GM12878 (cell line): ENCODE results near the gene RFXAP.

ENCODE experiments used
- CHD1 ChIP-seq: IDR thresholded peaks from 2 replicates; pipeline ENCODE4 v1.6.1; 2012; ENCODE audit warnings: low read depth, low read length, improper control_type of control experiment
- CREM ChIP-seq: IDR thresholded peaks from 2 replicates; pipeline ENCODE4 v1.6.1; 2014; ENCODE audit warnings: antibody characterized with exemption, low read depth
- EGR1 ChIP-seq, 2 experiments: IDR thresholded peaks; 1 replicate in 1 of 2; 2 replicates in 1 of 2; pipeline ENCODE4 v1.6.1; 2011 to 2012; ENCODE audit warnings: low read depth in 2 of 2, low read length in 2 of 2, borderline replicate concordance in 1 of 2, mild to moderate bottlenecking in 1 of 2, moderate library complexity in 1 of 2
- FOXM1 ChIP-seq: IDR thresholded peaks from 2 replicates; pipeline ENCODE4 v1.6.1; 2012; ENCODE audit warnings: low read depth, mild to moderate bottlenecking, inconsistent platforms, low read length, moderate library complexity
- GABPA ChIP-seq: IDR thresholded peaks from 2 replicates; pipeline ENCODE4 v1.6.1; 2014; ENCODE audit warnings: antibody characterized with exemption, low read depth, mild to moderate bottlenecking, inconsistent platforms
- HDAC6 ChIP-seq: fragments of 200-600 bp; sonication (generic); IDR thresholded peaks from one replicate; pipeline ENCODE4 v1.8.0; 2017; ENCODE audit warnings: antibody characterized with exemption; ENCODE audit not compliant: unreplicated experiment
- POLR2A ChIP-seq: IDR thresholded peaks from 2 replicates; pipeline ENCODE4 v1.6.1; 2011; ENCODE audit warnings: low read depth, mild to moderate bottlenecking, low read length
- POLR2AphosphoS5 ChIP-seq: IDR thresholded peaks from 2 replicates; pipeline ENCODE4 v1.6.1; 2011; ENCODE audit warnings: mild to moderate bottlenecking, low read length, inconsistent platforms
- RAD21 ChIP-seq: IDR thresholded peaks from 2 replicates; pipeline ENCODE4 v1.6.1; 2011; ENCODE audit warnings: mild to moderate bottlenecking, low read depth, low read length, moderate library complexity; ENCODE audit not compliant: insufficient read depth
- TAF1 ChIP-seq: IDR thresholded peaks from 2 replicates; pipeline ENCODE4 v1.6.1; 2011; ENCODE audit warnings: mild to moderate bottlenecking, low read depth, low read length, borderline replicate concordance
- ZBTB33 ChIP-seq: fragments of 450-650 bp; IDR thresholded peaks from 2 replicates; pipeline ENCODE4 v1.6.1; 2017; ENCODE audit warnings: mild to moderate bottlenecking
- ZBTB40 ChIP-seq: fragments of 450-650 bp; IDR thresholded peaks from 2 replicates; pipeline ENCODE4 v1.6.1; 2016; ENCODE audit warnings: mild to moderate bottlenecking, moderate library complexity, borderline replicate concordance
- TF ChIP-seq, protein P1 (sequence below): fragments of 450-650 bp; IDR thresholded peaks from 2 replicates; pipeline ENCODE4 v1.6.1; 2016; ENCODE audit warnings: mild to moderate bottlenecking

GRCh38 chr13:36829753-36830152 is 10.7 kb downstream of the RFXAP start:
- no peak for TF ChIP-seq GABPA
- TF ChIP-seq EGR1 (IDR thresholded peaks at IDR 0.05; ENCODE audit: borderline replicate concordance in 1 of 2, low read depth in 2 of 2, low read length in 2 of 2) = no peak
- TF ChIP-seq POLR2A = no peak
- no peak for TF ChIP-seq RAD21
- no peak for TF ChIP-seq CREM
- no peak for TF ChIP-seq ZBTB40
- TF ChIP-seq, protein P1, sequence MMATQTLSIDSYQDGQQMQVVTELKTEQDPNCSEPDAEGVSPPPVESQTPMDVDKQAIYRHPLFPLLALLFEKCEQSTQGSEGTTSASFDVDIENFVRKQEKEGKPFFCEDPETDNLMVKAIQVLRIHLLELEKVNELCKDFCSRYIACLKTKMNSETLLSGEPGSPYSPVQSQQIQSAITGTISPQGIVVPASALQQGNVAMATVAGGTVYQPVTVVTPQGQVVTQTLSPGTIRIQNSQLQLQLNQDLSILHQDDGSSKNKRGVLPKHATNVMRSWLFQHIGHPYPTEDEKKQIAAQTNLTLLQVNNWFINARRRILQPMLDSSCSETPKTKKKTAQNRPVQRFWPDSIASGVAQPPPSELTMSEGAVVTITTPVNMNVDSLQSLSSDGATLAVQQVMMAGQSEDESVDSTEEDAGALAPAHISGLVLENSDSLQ = no peak
- TF ChIP-seq POLR2AphosphoS5 = no peak
- no peak for TF ChIP-seq ZBTB33
- TF ChIP-seq HDAC6 = no peak
- TF ChIP-seq TAF1 = no peak
- TF ChIP-seq CHD1 = no peak
- TF ChIP-seq FOXM1 = no peak
